ENCODE measurements around the gene EXPH5.

Gene EXPH5

GRCh38 chr11:108545909-108546501, 47.6 kb downstream of the EXPH5 start:
- no peaks in the 10 kb centered on the region for H3K27me3 ChIP-seq (replicated peaks; ENCODE audit: insufficient read depth, low read length)
- no peak overlapping the region for H3K9ac ChIP-seq (ENCODE audit: low read length)
- no peak overlapping the region for H2AFZ ChIP-seq (ENCODE audit: low read length)

DNA sequence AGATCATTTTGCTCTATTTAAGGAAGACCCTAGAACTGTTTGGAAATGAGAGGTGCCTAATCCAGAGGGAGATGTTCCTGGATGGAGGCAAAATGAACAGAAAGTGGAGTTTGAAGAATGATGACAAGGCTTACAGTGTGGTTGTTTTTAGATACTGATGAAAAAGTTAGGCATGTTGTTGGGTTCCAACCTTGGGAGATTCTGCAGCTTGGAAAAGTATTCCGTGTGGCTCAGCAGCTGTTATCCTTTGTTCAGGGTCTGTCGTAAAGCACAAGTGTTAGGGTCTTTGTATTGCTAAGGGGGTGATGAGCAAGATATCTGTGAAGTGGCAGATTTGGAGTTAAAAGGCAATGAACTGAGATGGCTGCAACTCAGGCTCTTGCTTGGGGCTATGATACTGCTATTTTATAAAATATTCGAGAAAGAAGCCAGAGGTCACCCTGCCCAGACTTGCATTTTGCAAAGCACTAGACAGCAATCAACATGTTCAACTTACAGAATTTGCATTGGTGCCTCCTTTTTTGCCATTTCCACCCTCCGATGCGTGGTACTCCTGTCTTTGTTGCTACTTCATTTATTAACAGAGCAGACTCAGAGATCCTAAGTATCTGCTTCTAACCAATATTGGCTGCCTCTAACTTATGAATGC, 50.1 kb downstream of the EXPH5 start:
- Histone ChIP-seq H3K9me2 (replicated peaks; ENCODE audit: insufficient read depth, low read length) (no peaks in the 10 kb centered on the region), H2AFZ (ENCODE audit: low read length) (no peak overlapping the region), H3K9me3 (replicated peaks; ENCODE audit: insufficient read depth, low read length) (no peaks in the 10 kb centered on the region), H3K27me3 (replicated peaks; ENCODE audit: insufficient read depth, low read length) (no peaks in the 10 kb centered on the region), H3K4me1 (ENCODE audit: low read length) (no peaks in the 10 kb centered on the region), H3K4me3 (ENCODE audit: low read length) (no peak overlapping the region), H3K4me2 (ENCODE audit: low read depth, low read length) (no peak overlapping the region), H3F3A (ENCODE audit: insufficient read depth, low read length) (no peaks in the 10 kb centered on the region), H3K79me2 (ENCODE audit: low read length) (no peaks in the 10 kb centered on the region), H3K9ac (ENCODE audit: low read length) (no peak overlapping the region), H4K20me1 (ENCODE audit: insufficient read depth, low read length) (no peaks in the 10 kb centered on the region), H3K36me3 (replicated peaks; ENCODE audit: insufficient read depth, low read length) (no peaks in the 10 kb centered on the region), H3K27ac (ENCODE audit: low read length) (no peak overlapping the region)
- TF ChIP-seq, protein P1, sequence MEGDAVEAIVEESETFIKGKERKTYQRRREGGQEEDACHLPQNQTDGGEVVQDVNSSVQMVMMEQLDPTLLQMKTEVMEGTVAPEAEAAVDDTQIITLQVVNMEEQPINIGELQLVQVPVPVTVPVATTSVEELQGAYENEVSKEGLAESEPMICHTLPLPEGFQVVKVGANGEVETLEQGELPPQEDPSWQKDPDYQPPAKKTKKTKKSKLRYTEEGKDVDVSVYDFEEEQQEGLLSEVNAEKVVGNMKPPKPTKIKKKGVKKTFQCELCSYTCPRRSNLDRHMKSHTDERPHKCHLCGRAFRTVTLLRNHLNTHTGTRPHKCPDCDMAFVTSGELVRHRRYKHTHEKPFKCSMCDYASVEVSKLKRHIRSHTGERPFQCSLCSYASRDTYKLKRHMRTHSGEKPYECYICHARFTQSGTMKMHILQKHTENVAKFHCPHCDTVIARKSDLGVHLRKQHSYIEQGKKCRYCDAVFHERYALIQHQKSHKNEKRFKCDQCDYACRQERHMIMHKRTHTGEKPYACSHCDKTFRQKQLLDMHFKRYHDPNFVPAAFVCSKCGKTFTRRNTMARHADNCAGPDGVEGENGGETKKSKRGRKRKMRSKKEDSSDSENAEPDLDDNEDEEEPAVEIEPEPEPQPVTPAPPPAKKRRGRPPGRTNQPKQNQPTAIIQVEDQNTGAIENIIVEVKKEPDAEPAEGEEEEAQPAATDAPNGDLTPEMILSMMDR (IDR thresholded peaks at IDR 0.05; ENCODE audit: low read length), result no peak
- no peak for TF ChIP-seq EZH2phosphoT487 (IDR thresholded peaks at IDR 0.05; ENCODE audit: low read length)
- no peak for TF ChIP-seq EZH2 (optimal IDR thresholded peaks at IDR 0.05; ENCODE audit: low read depth, low read length)
- no peak for DNase-seq

More at GRCh38 chr11:108545909-108546501, 47.6 kb downstream of the EXPH5 start:
- Histone ChIP-seq H4K20me1 (ENCODE audit: insufficient read depth, low read length) (no peaks in the 10 kb centered on the region), H3K9me3 (replicated peaks; ENCODE audit: insufficient read depth, low read length) (no peaks in the 10 kb centered on the region), H3K4me3 (ENCODE audit: low read length) (no peak overlapping the region), H3K27ac (ENCODE audit: low read length) (no peak overlapping the region), H3F3A (ENCODE audit: insufficient read depth, low read length) (no peaks in the 10 kb centered on the region), H3K36me3 (replicated peaks; ENCODE audit: insufficient read depth, low read length) (no peaks in the 10 kb centered on the region), H3K4me2 (ENCODE audit: low read depth, low read length) (no peak overlapping the region), H3K4me1 (ENCODE audit: low read length) (no peaks in the 10 kb centered on the region), H3K79me2 (ENCODE audit: low read length) (no peaks in the 10 kb centered on the region), H3K9me2 (replicated peaks; ENCODE audit: insufficient read depth, low read length) (no peaks in the 10 kb centered on the region)
- no peak for DNase-seq
- TF ChIP-seq EZH2 (optimal IDR thresholded peaks at IDR 0.05; ENCODE audit: low read depth, low read length) (no peak), EZH2phosphoT487 (IDR thresholded peaks at IDR 0.05; ENCODE audit: low read length) (no peak)
- TF ChIP-seq, protein P1 (IDR thresholded peaks at IDR 0.05; ENCODE audit: low read length), result no peak

- no peak overlapping the region for H2AFZ ChIP-seq (ENCODE audit: low read length)
- H3K4me1 ChIP-seq (ENCODE audit: low read length), result no peaks in the 10 kb centered on the region
- no peaks in the 10 kb centered on the region for H3F3A ChIP-seq (ENCODE audit: insufficient read depth, low read length)
- H3K9ac ChIP-seq (ENCODE audit: low read length), result no peak overlapping the region
- H3K27me3 ChIP-seq (replicated peaks; ENCODE audit: insufficient read depth, low read length), result no peaks in the 10 kb centered on the region
- no peak for TF ChIP-seq EZH2phosphoT487 (IDR thresholded peaks at IDR 0.05; ENCODE audit: low read length)
- TF ChIP-seq EZH2 (optimal IDR thresholded peaks at IDR 0.05; ENCODE audit: low read depth, low read length), result no peak
- TF ChIP-seq, protein P1 (IDR thresholded peaks at IDR 0.05; ENCODE audit: low read length), result no peak
- no peaks in the 10 kb centered on the region for H3K79me2 ChIP-seq (ENCODE audit: low read length)
- H3K27ac ChIP-seq (ENCODE audit: low read length), result no peak overlapping the region
- DNase-seq, result no peak
- H3K36me3 ChIP-seq (replicated peaks; ENCODE audit: insufficient read depth, low read length), result no peaks in the 10 kb centered on the region
- no peaks in the 10 kb centered on the region for H4K20me1 ChIP-seq (ENCODE audit: insufficient read depth, low read length)
- no peaks in the 10 kb centered on the region for H3K9me2 ChIP-seq (replicated peaks; ENCODE audit: insufficient read depth, low read length)
- H3K9me3 ChIP-seq (replicated peaks; ENCODE audit: insufficient read depth, low read length), result no peaks in the 10 kb centered on the region
- no peak overlapping the region for H3K4me3 ChIP-seq (ENCODE audit: low read length)
- no peak overlapping the region for H3K4me2 ChIP-seq (ENCODE audit: low read depth, low read length)
Measured at GRCh38 chr11:108541531-108541930, 52.0 kb downstream of the EXPH5 start.
